Activated CD4-positive, alpha-beta T cell treated with anti-CD3 and anti-CD28 coated beads, Interleukin-2, amount 50 U/mL, for 1 hour (primary cell): Measurements from ENCODE around the gene ZDHHC22.

Source experiments
- DNase-seq: peaks from one replicate; pipeline ENCODE4 v3.0.0-alpha.2; 2020

The ZDHHC22 gene

DNA sequence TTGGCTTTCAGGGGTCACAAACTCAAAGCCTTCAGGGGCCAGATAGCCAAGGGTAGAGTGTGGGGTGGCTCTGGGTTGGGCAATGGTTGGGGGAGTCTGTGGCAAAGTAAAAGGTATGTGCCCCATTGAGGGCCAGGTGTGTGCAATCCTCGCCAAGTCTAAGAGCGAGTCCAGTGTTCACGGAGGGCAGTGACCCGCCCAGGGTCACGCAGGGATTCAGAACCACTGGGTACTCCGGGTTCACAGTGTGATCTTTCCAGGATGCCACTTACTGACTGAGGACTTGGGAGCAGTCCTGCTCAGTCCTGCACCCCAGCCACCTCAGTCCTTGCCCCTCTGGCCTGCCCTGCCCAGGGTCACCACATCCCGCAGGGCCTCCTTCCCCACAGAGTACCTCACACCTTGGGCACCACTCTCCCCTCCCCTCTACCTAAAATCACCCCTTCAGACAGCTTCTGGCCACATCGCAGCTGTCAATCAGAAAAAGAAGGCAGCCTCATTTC lies 15.7 kb downstream of the ZDHHC22 start:
- no peak for DNase-seq

- DNase-seq, result no peak
These were observed 16.2 kb downstream of the ZDHHC22 start for GRCh38 chr14:77125281-77125801.

GRCh38 chr14:77124345-77125280 lies 17.0 kb downstream of the ZDHHC22 start:
- peak; percentile 61 for DNase-seq

DNA sequence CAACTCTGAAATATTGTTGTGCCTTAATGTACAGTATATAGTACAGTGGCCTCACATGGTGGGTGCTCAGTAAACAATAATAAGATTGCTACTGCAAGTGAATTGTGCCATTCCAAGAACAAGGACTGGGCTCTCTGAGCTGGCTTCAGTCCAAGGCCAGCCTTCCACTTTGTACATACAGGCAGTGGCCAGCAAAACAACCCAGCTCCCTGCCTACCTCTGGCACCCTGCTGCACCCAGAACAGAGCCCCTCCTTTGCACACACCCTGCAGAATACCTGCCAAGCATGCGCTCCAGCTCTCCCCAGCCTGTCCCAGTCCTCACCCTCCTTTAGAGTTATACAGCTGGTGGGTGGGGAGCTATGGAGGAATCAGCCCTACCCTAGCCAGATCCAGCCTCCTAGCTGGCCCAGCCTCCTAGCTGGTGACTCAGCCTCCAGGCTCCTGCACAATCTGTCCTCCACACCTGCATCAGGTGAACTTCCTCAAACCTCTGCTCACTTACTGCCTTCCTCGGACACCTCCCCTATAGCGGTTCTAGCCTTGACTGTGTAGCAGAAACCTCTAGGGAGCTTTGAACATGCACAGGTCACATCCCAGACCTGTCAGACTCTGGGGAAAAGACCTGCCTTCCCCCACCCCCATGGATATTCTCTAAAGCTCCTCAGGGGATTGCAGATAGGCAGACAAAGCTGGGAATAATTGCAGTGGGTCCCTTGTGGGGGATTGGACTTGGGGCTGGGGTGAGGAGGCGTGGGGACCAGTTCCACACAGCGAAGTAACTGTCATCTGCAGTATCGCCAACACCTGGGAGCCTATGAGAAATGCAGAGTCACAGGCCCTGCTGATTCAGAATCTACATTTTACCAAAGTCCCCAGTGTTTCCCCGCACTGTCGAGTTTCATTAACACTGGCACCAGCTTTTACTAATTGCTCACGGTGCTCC lies 17.9 kb downstream of the ZDHHC22 start:
- DNase-seq, result no peak

GRCh38 chr14:77122526-77123125 lies 19.0 kb downstream of the ZDHHC22 start:
- DNase-seq, result no peak

DNA sequence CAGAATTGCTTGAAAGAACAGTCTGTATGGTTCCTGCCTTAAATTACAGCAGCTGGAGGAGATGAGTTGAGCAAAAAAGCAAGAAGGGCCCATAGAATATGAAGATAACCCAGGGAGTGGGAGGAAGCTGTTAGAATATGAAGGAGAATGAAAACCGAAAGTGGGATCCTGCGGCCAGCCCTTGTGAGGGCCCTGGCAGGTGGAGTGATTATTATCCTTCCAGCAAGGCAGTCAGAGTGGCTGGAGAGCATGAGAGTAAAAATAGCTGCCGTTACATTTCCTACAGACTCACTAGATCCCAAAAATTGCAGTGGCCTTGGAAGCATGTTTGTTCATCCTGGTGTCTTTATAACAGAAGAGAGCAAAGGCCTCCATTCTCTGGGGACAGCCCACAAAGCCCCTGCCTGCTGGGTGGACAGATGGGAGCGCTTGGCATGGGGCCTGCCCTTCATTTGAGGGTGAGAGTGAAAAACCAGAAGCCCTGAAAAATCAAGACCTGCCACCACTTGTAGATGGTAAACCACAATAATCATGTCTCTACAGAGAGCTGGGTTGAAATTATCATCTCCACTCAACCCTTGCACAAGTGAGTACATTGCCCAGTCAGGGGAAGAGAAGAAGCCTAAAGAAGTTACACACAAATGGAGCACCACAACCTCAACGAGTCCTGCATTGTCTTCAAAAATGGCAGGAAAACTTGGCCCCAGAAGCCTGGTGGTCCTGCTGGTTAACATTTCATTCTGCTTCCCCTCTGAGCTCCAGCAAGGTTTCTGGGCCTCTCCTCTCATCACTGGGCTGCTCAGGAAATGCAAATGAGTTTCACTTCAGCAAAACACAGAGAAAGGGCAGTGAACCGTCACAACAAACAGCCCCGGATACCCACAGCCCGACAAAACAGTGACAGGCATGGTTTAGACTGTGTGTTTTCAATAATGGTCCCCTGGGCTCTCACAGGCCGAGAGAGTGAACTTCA lies 20.5 kb downstream of the ZDHHC22 start:
- DNase-seq, result no peak

DNA sequence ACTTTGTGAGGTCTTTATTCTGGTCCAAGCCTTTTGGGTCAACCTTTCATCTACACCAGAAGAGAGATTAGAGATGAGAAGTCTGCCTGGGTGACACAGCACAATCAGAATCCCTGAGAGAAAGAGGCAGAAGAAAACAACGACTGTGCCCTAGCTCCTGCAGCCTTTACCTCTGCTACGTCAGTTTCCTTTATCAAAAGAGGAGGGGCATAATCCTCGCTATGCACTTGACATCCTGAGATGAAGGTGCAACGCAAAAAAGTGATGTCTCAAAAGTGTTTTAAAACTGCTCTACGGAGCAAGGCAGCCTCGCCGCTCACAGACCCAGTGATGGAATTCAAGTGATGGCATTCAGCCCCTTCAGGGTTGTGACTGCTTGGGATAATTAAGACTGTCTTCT lies 21.7 kb downstream of the ZDHHC22 start:
- no peak for DNase-seq

GRCh38 chr14:77116172-77116817 lies 25.3 kb downstream of the ZDHHC22 start:
- DNase-seq, result no peak

GRCh38 chr14:77114609-77115008 lies 27.0 kb downstream of the ZDHHC22 start:
- no peak for DNase-seq

DNA sequence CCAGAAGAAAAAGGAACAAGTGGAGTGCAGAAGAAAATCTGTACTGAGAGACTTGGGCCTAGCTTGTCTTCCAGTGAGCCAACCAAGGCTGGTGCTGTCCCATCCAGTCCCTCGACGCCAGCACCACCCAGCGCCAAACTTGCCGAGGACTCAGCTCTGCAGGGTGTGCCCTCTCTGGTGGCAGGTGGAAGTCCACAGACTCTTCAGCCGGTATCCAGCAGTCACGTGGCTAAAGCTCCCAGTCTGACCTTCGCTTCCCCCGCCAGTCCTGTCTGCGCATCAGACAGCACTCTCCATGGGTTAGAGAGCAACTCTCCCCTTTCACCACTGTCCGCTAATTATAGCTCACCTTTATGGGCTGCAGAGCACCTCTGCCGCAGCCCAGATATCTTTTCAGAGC lies 27.9 kb downstream of the ZDHHC22 start:
- no peak for DNase-seq

- DNase-seq, result no peak
These were observed 30.6 kb downstream of the ZDHHC22 start for GRCh38 chr14:77111021-77111420.

- DNase-seq, result no peak
These were observed 31.3 kb downstream of the ZDHHC22 start for GRCh38 chr14:77110286-77110685.

GRCh38 chr14:77109656-77110055 lies 31.9 kb downstream of the ZDHHC22 start:
- no peak for DNase-seq

DNA sequence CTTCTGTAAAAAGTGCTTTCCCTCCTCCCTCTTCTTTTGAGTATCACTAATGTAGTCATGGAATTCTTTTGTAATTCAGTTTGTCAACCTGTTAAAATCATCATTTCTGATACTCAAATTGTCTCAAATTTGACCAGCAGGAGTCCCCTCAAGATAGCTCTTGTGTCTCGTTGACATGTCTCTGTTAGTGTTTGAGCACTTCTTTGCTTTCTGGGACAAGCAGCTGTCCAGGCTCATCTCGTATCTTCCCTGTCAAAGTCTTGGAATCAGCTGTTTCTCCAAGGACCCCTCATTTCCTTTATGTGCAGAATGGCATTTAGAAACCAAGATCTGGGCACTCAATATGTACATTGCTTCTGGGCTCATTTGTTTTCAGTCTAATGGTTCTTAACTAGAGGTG lies 32.8 kb downstream of the ZDHHC22 start:
- DNase-seq, result no peak

DNA sequence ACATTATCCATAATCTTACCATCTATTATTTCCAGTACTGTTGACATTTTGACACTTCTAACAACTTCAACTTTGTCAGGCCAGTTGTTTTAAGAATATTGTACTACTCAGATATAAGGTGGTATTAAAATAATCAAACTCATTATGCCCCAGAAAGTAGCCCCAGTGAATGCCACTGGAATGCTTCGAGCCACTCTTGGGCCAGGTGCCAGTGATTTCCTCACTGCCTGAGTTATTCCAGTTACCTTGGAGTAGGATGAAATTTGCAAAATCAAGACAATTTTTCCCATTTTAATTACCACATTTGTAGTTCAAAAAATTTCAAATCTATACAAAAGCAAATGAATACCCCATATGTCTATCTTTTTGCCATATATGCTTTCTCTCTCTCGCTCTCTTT lies 34.4 kb downstream of the ZDHHC22 start:
- DNase-seq, result no peak

DNA sequence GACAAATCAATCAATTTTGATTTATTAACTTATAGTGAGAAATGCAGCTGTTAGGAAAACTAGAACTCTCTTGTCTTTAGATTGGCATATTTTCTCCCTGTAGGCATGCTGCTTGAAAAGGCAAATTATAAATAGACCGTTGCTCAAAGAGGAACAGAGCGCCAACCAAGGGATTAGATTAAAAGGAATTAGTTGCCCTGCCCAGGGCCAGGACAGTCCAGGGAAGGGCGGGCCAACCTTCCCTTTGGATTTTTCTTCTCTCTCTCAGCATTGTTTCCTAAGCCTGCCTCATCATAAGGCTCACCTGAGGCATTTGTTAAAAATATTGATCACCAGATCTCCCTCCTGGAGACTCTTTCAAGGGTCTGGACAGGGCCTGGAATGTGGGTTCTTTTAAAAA lies 34.9 kb downstream of the ZDHHC22 start:
- DNase-seq, result no peak

GRCh38 chr14:77105145-77105939 lies 36.2 kb downstream of the ZDHHC22 start:
- no peak for DNase-seq

- DNase-seq, result no peak
These were observed 37.2 kb downstream of the ZDHHC22 start for GRCh38 chr14:77104393-77104792.

- no peak for DNase-seq
These were observed 37.6 kb downstream of the ZDHHC22 start for GRCh38 chr14:77103951-77104350.

DNA sequence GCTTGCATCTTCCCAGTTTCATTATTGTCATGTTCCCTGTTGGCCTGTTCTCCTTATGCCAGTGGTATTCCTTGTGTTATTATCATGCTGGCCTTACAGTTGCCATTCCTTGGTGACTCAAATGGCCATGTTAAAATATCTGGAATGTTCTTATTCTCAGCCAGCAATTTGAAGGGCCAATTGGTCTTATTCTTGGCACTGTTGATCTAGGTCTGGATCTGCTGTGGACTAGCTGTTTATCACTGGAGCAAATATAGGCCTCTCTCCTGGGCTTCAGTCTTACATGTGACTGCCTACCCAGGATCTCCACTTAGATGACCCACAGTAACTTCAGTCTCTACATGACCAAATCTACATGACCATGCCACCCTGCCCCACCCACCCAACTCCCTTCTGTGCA lies 38.1 kb downstream of the ZDHHC22 start:
- DNase-seq, result no peak
